K562 (cell line): ENCODE measurements around the gene SERPINA6. TPM values are rescaled to one million over a fixed set of nuclear protein-coding genes. Genes with fewer than 3 reads are reported as not detected.

Experiments
- ATAC-seq: fragments of 200-7000 bp; cut with Tn5 transposase; 3 replicates; pipeline ENCODE4 v1.9.1; 2020; ENCODE audit warnings: moderate library complexity
- BruUV-seq: library from RNA; stranded (reverse); fragments of 400-500 nt; replicated peaks from 2 replicates; lab custom pipeline; 2021; lab: Mats Ljungman, UMichigan
- CTCF ChIA-PET: fragments of 300-600 bp; formaldehyde crosslinking; extraction: SDS; loops from one replicate; lab custom pipeline; 2021; ENCODE audit warnings: low intra/inter-chr PET ratio; lab: Yijun Ruan, JAX
- POLR2A ChIA-PET: fragments of 300-600, 350-650 bp; sonication (Branson Sonifier 250); formaldehyde crosslinking; extraction: SDS; loops from one replicate; lab custom pipeline; 2021; ENCODE audit warnings: antibody characterized with exemption, inconsistent platforms; lab: Yijun Ruan, JAX
- DNase-seq, 4 experiments: peaks; one replicate each; pipeline versions ENCODE4 v3.0.0 to v3.0.0-alpha.2; 2011 to 2018; ENCODE audit warnings: low spot score in 3 of 4, mixed read lengths in 3 of 4; ENCODE audit errors: extremely low read depth in 1 of 4
- FAIRE-seq: peaks from 2 replicates; lab custom pipeline; 2011; peaks lifted over from hg19 to GRCh38; lab: Jason Lieb, UNC
- H2AFZ ChIP-seq: 2 replicates; pipeline ENCODE4 v1.6.0; 2011; ENCODE audit warnings: low read depth, low read length, control low read depth, inconsistent platforms
- H3K27ac ChIP-seq: fragments of 200-600 bp; 3 replicates; pipeline ENCODE4 v1.8.0; 2011; ENCODE audit warnings: low read depth, mild to moderate bottlenecking, control low read depth, inconsistent platforms, low read length, moderate library complexity, mixed read lengths; ENCODE audit errors: extremely low read depth
- H3K27me3 ChIP-seq, 2 experiments: fragments of 300-600 bp in 1 of 2; 2 replicates in 1 of 2; 3 replicates in 1 of 2; pipeline versions ENCODE4 v1.6.0 to v1.8.0; 2011; ENCODE audit warnings: inconsistent platforms in 2 of 2, low read length in 2 of 2, mild to moderate bottlenecking in 1 of 2, mixed read lengths in 1 of 2, moderate library complexity in 1 of 2; ENCODE audit not compliant: control insufficient read depth in 2 of 2, insufficient read depth in 2 of 2
- H3K36me3 ChIP-seq: fragments of 300-600 bp; 3 replicates; pipeline ENCODE4 v1.8.0; 2011; ENCODE audit warnings: mild to moderate bottlenecking, low read length, inconsistent platforms; ENCODE audit not compliant: control insufficient read depth, insufficient read depth
- H3K4me1 ChIP-seq, 2 experiments: fragments of 200-600 bp in 1 of 2; replicated peaks in 1 of 2; 2 replicates in 1 of 2; 3 replicates in 1 of 2; pipeline versions ENCODE4 v1.5.1 to v1.8.0; 2011; ENCODE audit warnings: inconsistent platforms in 2 of 2, low read length in 2 of 2, mild to moderate bottlenecking in 1 of 2, mixed read lengths in 1 of 2, moderate library complexity in 1 of 2; ENCODE audit not compliant: control insufficient read depth in 2 of 2, insufficient read depth in 2 of 2
- H3K4me2 ChIP-seq: 2 replicates; pipeline ENCODE4 v1.6.1; 2011; ENCODE audit warnings: low read length, control low read depth, inconsistent platforms, mixed read lengths; ENCODE audit not compliant: insufficient read depth
- H3K4me3 ChIP-seq: fragments of 200-600 bp; sonication (generic), shearing (Covaris generic); 2 replicates; pipeline ENCODE4 v1.5.1; 2016; ENCODE audit warnings: control low read depth, inconsistent platforms
- H3K79me2 ChIP-seq: fragments of 200-600 bp; 3 replicates; pipeline ENCODE4 v1.8.0; 2011; ENCODE audit warnings: low read length, inconsistent platforms; ENCODE audit not compliant: control insufficient read depth, insufficient read depth
- H3K9ac ChIP-seq, 2 experiments: 2 replicates each; pipeline versions ENCODE4 v1.6.0 to v1.6.1; 2011; ENCODE audit warnings: low read depth in 2 of 2, low read length in 2 of 2, control low read depth in 1 of 2, inconsistent platforms in 1 of 2, mild to moderate bottlenecking in 1 of 2, mixed read lengths in 1 of 2; ENCODE audit not compliant: insufficient read depth in 1 of 2
- H3K9me1 ChIP-seq: one replicate; pipeline ENCODE4 v1.6.0; 2011; ENCODE audit warnings: inconsistent platforms, mild to moderate bottlenecking, low read length, moderate library complexity; ENCODE audit not compliant: control insufficient read depth, insufficient read depth
- H3K9me3 ChIP-seq: replicated peaks from 2 replicates; pipeline ENCODE4 v1.5.1; 2011; ENCODE audit warnings: low read depth, low read length, inconsistent platforms; ENCODE audit not compliant: control insufficient read depth, insufficient read depth
- H4K20me1 ChIP-seq: replicated peaks from 2 replicates; pipeline ENCODE4 v1.6.1; 2011; ENCODE audit warnings: low read length, inconsistent platforms, mixed read lengths; ENCODE audit not compliant: control insufficient read depth, insufficient read depth
- ETS1 ChIP-seq: conservative IDR thresholded peaks from 2 replicates; pipeline ENCODE4 v1.6.1; 2011; ENCODE audit warnings: low read depth, mild to moderate bottlenecking, low read length; ENCODE audit not compliant: control insufficient read depth
- GATA2 ChIP-seq: sonication (generic); formaldehyde crosslinking; IDR thresholded peaks from 2 replicates; pipeline ENCODE4 v1.4.0; 2020; ENCODE audit warnings: mild to moderate bottlenecking, missing genetic modification reagents
- HIVEP1 ChIP-seq: fragments of 250-450 bp; sonication (Bioruptor Pico); IDR thresholded peaks from 2 replicates; pipeline ENCODE4 v1.4.0; 2020; ENCODE audit warnings: mild to moderate bottlenecking
- IRF2 ChIP-seq: sonication (generic); formaldehyde crosslinking; IDR thresholded peaks from 2 replicates; pipeline ENCODE4 v1.8.1; 2022; ENCODE audit warnings: mild to moderate bottlenecking, missing genetic modification reagents
- MAFF ChIP-seq: IDR thresholded peaks from 2 replicates; pipeline ENCODE4 v1.6.1; 2012; ENCODE audit warnings: low read length, improper control_type of control experiment
- MEF2A ChIP-seq: IDR thresholded peaks from 2 replicates; pipeline ENCODE4 v1.6.1; 2011; ENCODE audit warnings: low read depth, mild to moderate bottlenecking, low read length, moderate library complexity; ENCODE audit not compliant: control insufficient read depth
- NCOA1 ChIP-seq: fragments of 450-650 bp; IDR thresholded peaks from 2 replicates; pipeline ENCODE4 v1.6.1; 2016; ENCODE audit warnings: low read depth
- NR2C1 ChIP-seq, 2 experiments: fragments of 450-650 bp; IDR thresholded peaks; 2 replicates each; pipeline ENCODE4 v1.6.1; 2017; ENCODE audit warnings: mild to moderate bottlenecking in 2 of 2, antibody characterized with exemption in 1 of 2, inconsistent platforms in 1 of 2, missing compliant biosample characterization in 1 of 2, missing genetic modification characterization in 1 of 2
- PKNOX1 ChIP-seq: fragments of 450-650 bp; IDR thresholded peaks from 2 replicates; pipeline ENCODE4 v1.6.1; 2016
- RAD21 ChIP-seq, 2 experiments: fragments of 250-450 bp in 1 of 2; fragments of 450-650 bp in 1 of 2; sonication (Bioruptor Pico) in 1 of 2; formaldehyde crosslinking in 1 of 2; IDR thresholded peaks in 1 of 2; conservative IDR thresholded peaks in 1 of 2; 2 replicates each; pipeline versions ENCODE4 v1.4.0 to v1.8.0; 2020 to 2022; ENCODE audit warnings: mild to moderate bottlenecking in 2 of 2, moderate library complexity in 1 of 2
- SMARCA5 ChIP-seq: fragments of 450-650 bp; IDR thresholded peaks from 2 replicates; pipeline ENCODE4 v1.6.1; 2016
- TAF9B ChIP-seq: fragments of 450-650 bp; IDR thresholded peaks from 2 replicates; pipeline ENCODE4 v1.6.1; 2018; ENCODE audit warnings: mild to moderate bottlenecking; ENCODE audit not compliant: partially characterized antibody
- WGBS: fragments of 100-300 bp; shearing (Covaris generic); methylation state at CpG from one replicate; pipeline ENCODE4 v1.1.6; 2016; ENCODE audit warnings: low coverage, mixed read lengths; ENCODE audit not compliant: insufficient coverage; ENCODE audit errors: missing lambda C conversion rate; 5-methylcytosine and 5-hydroxymethylcytosine counted together
- in situ Hi-C: fragments of 300-500 bp; cut with MboI; formaldehyde crosslinking; loops from 4 replicates; pipeline ENCODE4 v1.15.0; 2018; ENCODE audit warnings: inconsistent platforms, mixed read lengths
- intact Hi-C: fragments of 100-400 bp; cut with micrococcal nuclease; formaldehyde crosslinking; loops from 2 replicates; pipeline ENCODE4 v1.14.2; 2022
- polyA plus RNA-seq, 8 experiments: library from polyadenylated mRNA; depleted of rRNA in 4 of 8; stranded (reverse) in 5 of 8; unstranded in 3 of 8; fragments of >200 nt; fragmentation: Nextera tagmentation in 2 of 8; fragmentation: Illumina TruSeq in 1 of 8; extraction: Ambion mirVana in 2 of 8; extraction: Trizol in 1 of 8; gene quantifications; 2 replicates each; pipeline versions ENCODE4 v1.2.1 to v1.2.3, GENCODE V29; 2011 to 2014; ENCODE audit warnings: inconsistent platforms in 1 of 8, missing spikeins in 1 of 8
- total RNA-seq, 7 experiments: library from RNA; depleted of rRNA in 6 of 7; stranded (reverse); fragments of >200 nt in 6 of 7; fragmentation: Illumina TruSeq in 2 of 7; extraction: Trizol in 2 of 7; gene quantifications; 2 replicates each; pipeline versions ENCODE4 v1.2.1 to v1.2.3, GENCODE V29; 2011 to 2021; ENCODE audit warnings: low replicate concordance in 1 of 7

SERPINA6 gene
- total and polyA plus RNA-seq, 9 of the 15 experiments (the other 6 are each of a cell fraction or from before 2014, with no cell fraction given) = not detected

- intact Hi-C loops (no loop called here), in situ Hi-C loops (no loop called here)
- Histone ChIP-seq H3K4me2 (no peak overlapping the region), H3K9me1 (no peaks in the 10 kb centered on the region), H3K36me3 (no peaks in the 10 kb centered on the region), H3K79me2 (no peaks in the 10 kb centered on the region), H3K9ac (no peak overlapping the region), H3K4me3 (no peak overlapping the region), H3K4me1 (no peaks in the 10 kb centered on the region), H4K20me1 (no peaks in the 10 kb centered on the region), H2AFZ (no peak overlapping the region), H3K27me3 (no peaks in the 10 kb centered on the region), H3K9me3 (no peaks in the 10 kb centered on the region), H3K27ac (no peak overlapping the region)
- WGBS = 0% methylated on average over 5 of the region's 5 CpGs
- FAIRE-seq (no peak), DNase-seq (no peak), ATAC-seq (no peak)
- BruUV-seq = no TSS peak
- POLR2A ChIA-PET = no interaction called here
- CTCF ChIA-PET = no interaction called here
- TF ChIP-seq HIVEP1 (CRISPR knock-in tag) = no peak
- no peak for TF ChIP-seq GATA2 (CRISPR knock-in tag)
- TF ChIP-seq MAFF = no peak
- TF ChIP-seq TAF9B = no peak
- no peak for TF ChIP-seq NR2C1 (IDR thresholded peaks at IDR 0.05)
- TF ChIP-seq NR2C1 (tag; IDR thresholded peaks at IDR 0.05) = no peak
- no peak for TF ChIP-seq IRF2
- no peak for TF ChIP-seq PKNOX1
- no peak for TF ChIP-seq RAD21 (CRISPR knock-in tag; conservative IDR thresholded peaks at IDR 0.05 in 1 of 2, IDR thresholded peaks at IDR 0.05 in 1 of 2)
- no peak for TF ChIP-seq NCOA1
- TF ChIP-seq MEF2A = no peak
- no peak for TF ChIP-seq SMARCA5
- TF ChIP-seq ETS1 = no peak
- TF ChIP-seq, all 486 proteins: peak for 0
These were observed 8.3 kb upstream of the SERPINA6 start for GRCh38 chr14:94331462-94331861.
